GM21825 (cell line): ENCODE results near the gene TEC.
"Not testable (repeated sequence)": the region's sequence is repeated elsewhere in the genome, so short reads cannot be mapped to it uniquely, and the experiment has no call there.

Source experiments
- ATAC-seq: cut with Tn5 transposase; IDR thresholded peaks from one replicate; pipeline ENCODE4 v1.9.1; 2021; ENCODE audit warnings: mild to moderate bottlenecking, moderate library complexity; ENCODE audit not compliant: unreplicated experiment

TEC gene

GRCh38 chr4:48243887-48244286 is 25.8 kb downstream of the TEC start:
- no peak for ATAC-seq

- ATAC-seq = no peak
Observed at GRCh38 chr4:48243429-48243828, 26.2 kb downstream of the TEC start.

GRCh38 chr4:48242511-48243195 is 27.0 kb downstream of the TEC start:
- no peak for ATAC-seq

GRCh38 chr4:48241731-48242130 is 27.9 kb downstream of the TEC start:
- ATAC-seq = no peak

GRCh38 chr4:48237996-48238645 is 31.5 kb downstream of the TEC start:
- ATAC-seq = no peak

- no peak for ATAC-seq
Observed at GRCh38 chr4:48235050-48235449, 34.6 kb downstream of the TEC start.

- no peak for ATAC-seq
Observed at GRCh38 chr4:48234575-48234974, 35.1 kb downstream of the TEC start.

GRCh38 chr4:48228949-48229348 is 40.7 kb downstream of the TEC start:
- ATAC-seq = no peak

- no peak for ATAC-seq
Observed at GRCh38 chr4:48227662-48228061, 42.0 kb downstream of the TEC start.

- no peak for ATAC-seq
Observed at GRCh38 chr4:48226199-48226598, 43.4 kb downstream of the TEC start.

- no peak for ATAC-seq
Observed at GRCh38 chr4:48225368-48226141, 44.1 kb downstream of the TEC start.

GRCh38 chr4:48224606-48225005 is 45.0 kb downstream of the TEC start:
- ATAC-seq = no peak

- no peak for ATAC-seq
Observed at GRCh38 chr4:48223633-48224295, 45.9 kb downstream of the TEC start.

GRCh38 chr4:48222491-48222890 is 47.1 kb downstream of the TEC start:
- no peak for ATAC-seq

- ATAC-seq = not testable (repeated sequence)
Observed at GRCh38 chr4:48219430-48219829, 50.2 kb downstream of the TEC start.

- ATAC-seq = no peak
Observed at GRCh38 chr4:48216563-48216962, 53.1 kb downstream of the TEC start.

- no peak for ATAC-seq
Observed at GRCh38 chr4:48215977-48216376, 53.7 kb downstream of the TEC start.

GRCh38 chr4:48212165-48212564 is 57.5 kb downstream of the TEC start:
- peak; percentile 82 for ATAC-seq

- ATAC-seq = no peak
Observed at GRCh38 chr4:48210966-48211328, 58.7 kb downstream of the TEC start.

GRCh38 chr4:48205626-48206025 is 64.0 kb downstream of the TEC start:
- no peak for ATAC-seq

- no peak for ATAC-seq
Observed at GRCh38 chr4:48205107-48205506, 64.5 kb downstream of the TEC start.

- ATAC-seq = peak; percentile 44
Observed at GRCh38 chr4:48203819-48204218, 65.8 kb downstream of the TEC start.
